Measurements from ENCODE around the gene TANGO6.

- TF ChIP-seq CTCF (conservative IDR thresholded peaks at IDR 0.05; ENCODE audit: low read length) (no peak), EZH2phosphoT487 (IDR thresholded peaks at IDR 0.05; ENCODE audit: borderline replicate concordance, low read depth, low read length) (no peak)
Observed at GRCh38 chr16:69014811-69015210, 171.5 kb downstream of the TANGO6 start.
